Gastroesophageal sphincter (tissue), 3 donors: ENCODE results near the gene ESR1.

Experiments used
- CTCF ChIP-seq, 4 experiments: fragments of 200-600 bp in 2 of 4; fragments of 450-650 bp in 2 of 4; sonication (generic) in 1 of 4; IDR thresholded peaks; one replicate each; pipeline ENCODE4 v1.5.1; 2017 to 2019; ENCODE audit warnings: antibody characterized with exemption in 4 of 4, mild to moderate bottlenecking in 2 of 4, moderate library complexity in 2 of 4
- EP300 ChIP-seq: sonication (generic); formaldehyde crosslinking; IDR thresholded peaks from one replicate; pipeline ENCODE4 v1.6.1; 2017; ENCODE audit warnings: antibody characterized with exemption, mild to moderate bottlenecking
- POLR2A ChIP-seq, 2 donors: fragments of 450-650 bp; IDR thresholded peaks; one replicate each; pipeline ENCODE4 v1.6.1; 2017; ENCODE audit warnings: antibody characterized with exemption in 2 of 2, mild to moderate bottlenecking in 2 of 2, moderate library complexity in 1 of 2
- POLR2AphosphoS5 ChIP-seq: sonication (generic); formaldehyde crosslinking; IDR thresholded peaks from one replicate; pipeline ENCODE4 v1.6.1; 2017; ENCODE audit warnings: antibody characterized with exemption

GRCh38 chr6:151940307-151940706, 132.8 kb downstream of the ESR1 start:
- TF ChIP-seq CTCF (IDR thresholded peaks at IDR 0.05) (no peak), POLR2A (IDR thresholded peaks at IDR 0.05) (no peak), POLR2AphosphoS5 (no peak), EP300 (no peak)
